ENCODE results near the gene ELFN2.

Gene ELFN2

GRCh38 chr22:37427711-37428635, 694 bp upstream of the ELFN2 start:
- Histone ChIP-seq H3K36me3 (ENCODE audit: insufficient read depth, low read length) (no peaks in the 10 kb centered on the region), H3K79me2 (ENCODE audit: insufficient read depth, low read length) (no peaks in the 10 kb centered on the region), H3K4me2 (ENCODE audit: insufficient read depth, low read length) (no peak overlapping the region), H3K9ac (ENCODE audit: low read depth, low read length) (no peak overlapping the region), H3K4me3 (ENCODE audit: low read depth in 1 of 2, low read length in 2 of 2) (no peak overlapping the region), H3K9me3 (ENCODE audit: insufficient read depth, low read length, severe bottlenecking) (no peaks in the 10 kb centered on the region), H3K4me1 (ENCODE audit: insufficient read depth, low read length) (peaks cover 11% of the 10 kb centered on the region), H2AFZ (ENCODE audit: low read depth, low read length) (no peak overlapping the region), H4K20me1 (ENCODE audit: insufficient read depth, low read length) (peaks cover 20% of the 10 kb centered on the region), H3K27ac (ENCODE audit: low read length) (no peak overlapping the region), H3K27me3 (ENCODE audit: insufficient read depth, low read length, poor library complexity) (peaks cover 20% of the 10 kb centered on the region)
- ATAC-seq (ENCODE audit: insufficient read depth, low read depth) (no peak), DNase-seq (no peak)
- TF ChIP-seq, protein P1, sequence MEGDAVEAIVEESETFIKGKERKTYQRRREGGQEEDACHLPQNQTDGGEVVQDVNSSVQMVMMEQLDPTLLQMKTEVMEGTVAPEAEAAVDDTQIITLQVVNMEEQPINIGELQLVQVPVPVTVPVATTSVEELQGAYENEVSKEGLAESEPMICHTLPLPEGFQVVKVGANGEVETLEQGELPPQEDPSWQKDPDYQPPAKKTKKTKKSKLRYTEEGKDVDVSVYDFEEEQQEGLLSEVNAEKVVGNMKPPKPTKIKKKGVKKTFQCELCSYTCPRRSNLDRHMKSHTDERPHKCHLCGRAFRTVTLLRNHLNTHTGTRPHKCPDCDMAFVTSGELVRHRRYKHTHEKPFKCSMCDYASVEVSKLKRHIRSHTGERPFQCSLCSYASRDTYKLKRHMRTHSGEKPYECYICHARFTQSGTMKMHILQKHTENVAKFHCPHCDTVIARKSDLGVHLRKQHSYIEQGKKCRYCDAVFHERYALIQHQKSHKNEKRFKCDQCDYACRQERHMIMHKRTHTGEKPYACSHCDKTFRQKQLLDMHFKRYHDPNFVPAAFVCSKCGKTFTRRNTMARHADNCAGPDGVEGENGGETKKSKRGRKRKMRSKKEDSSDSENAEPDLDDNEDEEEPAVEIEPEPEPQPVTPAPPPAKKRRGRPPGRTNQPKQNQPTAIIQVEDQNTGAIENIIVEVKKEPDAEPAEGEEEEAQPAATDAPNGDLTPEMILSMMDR (IDR thresholded peaks at IDR 0.05; ENCODE audit: borderline replicate concordance, extremely low read depth, low read length, poor library complexity, severe bottlenecking), result no peak
- TF ChIP-seq EZH2 (IDR thresholded peaks at IDR 0.05; ENCODE audit: borderline replicate concordance, low read depth, low read length, severe bottlenecking), result no peak

GRCh38 chr22:37426706-37427134, 559 bp downstream of the ELFN2 start:
- ATAC-seq (ENCODE audit: insufficient read depth, low read depth) (no peak), DNase-seq (no peak)
- H4K20me1 ChIP-seq (ENCODE audit: insufficient read depth, low read length), result peaks cover 22% of the 10 kb centered on the region
- no peaks in the 10 kb centered on the region for H3K36me3 ChIP-seq (ENCODE audit: insufficient read depth, low read length)
- H3K27me3 ChIP-seq (ENCODE audit: insufficient read depth, low read length, poor library complexity), result peaks cover 21% of the 10 kb centered on the region
- no peak overlapping the region for H3K27ac ChIP-seq (ENCODE audit: low read length)
- H3K4me3 ChIP-seq (ENCODE audit: low read depth in 1 of 2, low read length in 2 of 2), result no peak overlapping the region
- H3K4me2 ChIP-seq (ENCODE audit: insufficient read depth, low read length), result no peak overlapping the region
- H3K9me3 ChIP-seq (ENCODE audit: insufficient read depth, low read length, severe bottlenecking), result no peaks in the 10 kb centered on the region
- H3K9ac ChIP-seq (ENCODE audit: low read depth, low read length), result no peak overlapping the region
- no peaks in the 10 kb centered on the region for H3K79me2 ChIP-seq (ENCODE audit: insufficient read depth, low read length)
- H3K4me1 ChIP-seq (ENCODE audit: insufficient read depth, low read length), result peaks cover 11% of the 10 kb centered on the region
- TF ChIP-seq, protein P1 (IDR thresholded peaks at IDR 0.05; ENCODE audit: borderline replicate concordance, extremely low read depth, low read length, poor library complexity, severe bottlenecking), result no peak
- no peak for TF ChIP-seq EZH2 (IDR thresholded peaks at IDR 0.05; ENCODE audit: borderline replicate concordance, low read depth, low read length, severe bottlenecking)
- H2AFZ ChIP-seq (ENCODE audit: low read depth, low read length), result no peak overlapping the region

GRCh38 chr22:37425800-37426705, 1.2 kb downstream of the ELFN2 start:
- Histone ChIP-seq H2AFZ (ENCODE audit: low read depth, low read length) (no peak overlapping the region), H3K27ac (ENCODE audit: low read length) (no peak overlapping the region), H4K20me1 (ENCODE audit: insufficient read depth, low read length) (peaks cover 28% of the 10 kb centered on the region), H3K36me3 (ENCODE audit: insufficient read depth, low read length) (no peaks in the 10 kb centered on the region), H3K27me3 (ENCODE audit: insufficient read depth, low read length, poor library complexity) (peaks cover 23% of the 10 kb centered on the region), H3K4me3 (ENCODE audit: low read depth in 1 of 2, low read length in 2 of 2) (no peak overlapping the region), H3K4me1 (ENCODE audit: insufficient read depth, low read length) (peaks cover 11% of the 10 kb centered on the region), H3K79me2 (ENCODE audit: insufficient read depth, low read length) (no peaks in the 10 kb centered on the region), H3K4me2 (ENCODE audit: insufficient read depth, low read length) (peak overlapping the region; percentile 33), H3K9ac (ENCODE audit: low read depth, low read length) (no peak overlapping the region), H3K9me3 (ENCODE audit: insufficient read depth, low read length, severe bottlenecking) (no peaks in the 10 kb centered on the region)
- ATAC-seq (ENCODE audit: insufficient read depth, low read depth) (peak; percentile 86), DNase-seq (peak; percentile 76)
- no peak for TF ChIP-seq EZH2 (IDR thresholded peaks at IDR 0.05; ENCODE audit: borderline replicate concordance, low read depth, low read length, severe bottlenecking)
- TF ChIP-seq, protein P1 (IDR thresholded peaks at IDR 0.05; ENCODE audit: borderline replicate concordance, extremely low read depth, low read length, poor library complexity, severe bottlenecking), result no peak
